ENCODE data around the gene ALPL.
"Not testable (repeated sequence)": the region's sequence is repeated elsewhere in the genome, so short reads cannot be mapped to it uniquely, and the experiment has no call there.

ALPL gene

DNA sequence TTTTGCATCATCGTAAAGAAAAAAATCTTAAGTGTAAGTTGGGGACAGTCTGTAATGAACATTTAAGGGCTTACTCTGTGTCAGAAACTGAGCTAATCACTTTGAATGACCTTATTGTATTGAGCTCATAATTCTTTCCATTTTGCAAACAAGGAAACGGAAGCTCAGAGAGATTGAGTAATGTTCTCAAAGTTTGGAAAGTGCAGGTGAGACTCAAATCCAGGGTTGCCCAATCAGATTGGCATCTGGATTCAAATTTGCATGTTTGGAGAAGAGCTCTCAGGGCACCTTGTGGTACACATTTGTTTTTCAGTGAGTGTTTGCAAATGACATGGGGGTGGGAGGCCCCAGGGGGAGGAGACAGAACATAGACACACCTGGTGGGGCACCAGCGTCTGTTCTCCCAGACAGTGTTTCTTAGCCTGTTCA lies 8.0 kb downstream of the ALPL start:
- Histone ChIP-seq H2AFZ (ENCODE audit: low read depth) (no peak overlapping the region), H3K4me2 (no peak overlapping the region), H3K9ac (no peak overlapping the region), H3K27me3 (ENCODE audit: insufficient read depth, low read depth) (peaks cover 8% of the 10 kb centered on the region; the same call in 1 of the 2 replicates), H4K20me1 (ENCODE audit: insufficient read depth) (no peaks in the 10 kb centered on the region), H3K4me3 (IDR thresholded peaks at IDR 0.05; ENCODE audit: insufficient read depth, low read depth, low read length) (no peak overlapping the region), H3K79me2 (ENCODE audit: insufficient read depth, low read depth) (no peaks in the 10 kb centered on the region), H3K4me1 (ENCODE audit: low read depth, poor library complexity, severe bottlenecking) (no peaks in the 10 kb centered on the region), H3K27ac (no peak overlapping the region), H3K36me3 (ENCODE audit: insufficient read depth) (no peaks in the 10 kb centered on the region)
- TF ChIP-seq, protein P1, sequence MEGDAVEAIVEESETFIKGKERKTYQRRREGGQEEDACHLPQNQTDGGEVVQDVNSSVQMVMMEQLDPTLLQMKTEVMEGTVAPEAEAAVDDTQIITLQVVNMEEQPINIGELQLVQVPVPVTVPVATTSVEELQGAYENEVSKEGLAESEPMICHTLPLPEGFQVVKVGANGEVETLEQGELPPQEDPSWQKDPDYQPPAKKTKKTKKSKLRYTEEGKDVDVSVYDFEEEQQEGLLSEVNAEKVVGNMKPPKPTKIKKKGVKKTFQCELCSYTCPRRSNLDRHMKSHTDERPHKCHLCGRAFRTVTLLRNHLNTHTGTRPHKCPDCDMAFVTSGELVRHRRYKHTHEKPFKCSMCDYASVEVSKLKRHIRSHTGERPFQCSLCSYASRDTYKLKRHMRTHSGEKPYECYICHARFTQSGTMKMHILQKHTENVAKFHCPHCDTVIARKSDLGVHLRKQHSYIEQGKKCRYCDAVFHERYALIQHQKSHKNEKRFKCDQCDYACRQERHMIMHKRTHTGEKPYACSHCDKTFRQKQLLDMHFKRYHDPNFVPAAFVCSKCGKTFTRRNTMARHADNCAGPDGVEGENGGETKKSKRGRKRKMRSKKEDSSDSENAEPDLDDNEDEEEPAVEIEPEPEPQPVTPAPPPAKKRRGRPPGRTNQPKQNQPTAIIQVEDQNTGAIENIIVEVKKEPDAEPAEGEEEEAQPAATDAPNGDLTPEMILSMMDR (conservative IDR thresholded peaks at IDR 0.05; ENCODE audit: low read depth, low read length): no peak

DNA sequence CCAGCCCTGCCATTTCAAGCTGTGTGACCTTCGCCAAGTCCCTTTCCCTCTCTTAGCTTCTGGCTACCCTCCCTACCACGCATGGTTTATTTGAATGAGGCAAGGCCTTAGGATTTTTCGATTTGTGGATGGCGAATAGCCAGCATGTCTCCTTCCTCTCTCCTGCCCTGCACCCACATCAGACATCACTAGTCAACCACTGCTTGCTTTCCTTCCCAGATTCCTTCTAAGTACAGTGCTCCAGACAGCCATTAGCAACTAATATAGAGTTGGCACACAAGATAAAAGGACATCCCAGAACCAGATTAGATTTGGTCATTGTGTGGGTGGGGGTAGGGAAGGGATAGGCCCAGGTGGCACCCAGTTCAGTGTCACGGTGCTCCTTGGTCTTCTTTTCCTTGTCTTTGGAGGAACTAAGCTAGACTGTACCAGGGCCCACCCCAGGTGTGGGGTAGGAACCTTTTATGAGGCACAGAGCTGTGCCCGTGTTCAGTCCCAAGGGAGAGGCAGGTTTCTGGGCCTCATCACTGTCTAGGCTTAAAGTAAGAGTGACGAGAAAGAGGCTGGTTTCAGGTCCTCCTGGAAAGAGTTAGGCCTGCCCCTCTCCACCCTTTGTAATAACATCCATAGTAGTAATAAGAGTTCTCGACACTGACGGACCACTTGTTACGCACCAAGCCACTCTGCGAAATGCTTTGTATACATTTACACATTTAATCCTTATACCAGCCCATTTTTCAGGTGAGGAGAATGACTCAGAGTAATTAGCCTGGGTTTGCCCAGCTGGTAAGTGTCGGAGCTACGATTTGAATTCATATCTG lies 8.6 kb downstream of the ALPL start:
- Histone ChIP-seq H3K27me3 (ENCODE audit: insufficient read depth, low read depth) (peaks cover 6% of the 10 kb centered on the region; the same call in 1 of the 2 replicates), H3K4me3 (IDR thresholded peaks at IDR 0.05; ENCODE audit: insufficient read depth, low read depth, low read length) (no peak overlapping the region), H3K27ac (no peak overlapping the region), H3K9ac (no peak overlapping the region), H3K79me2 (ENCODE audit: insufficient read depth, low read depth) (no peaks in the 10 kb centered on the region), H2AFZ (ENCODE audit: low read depth) (no peak overlapping the region), H3K4me2 (no peak overlapping the region), H4K20me1 (ENCODE audit: insufficient read depth) (no peaks in the 10 kb centered on the region), H3K4me1 (ENCODE audit: low read depth, poor library complexity, severe bottlenecking) (no peaks in the 10 kb centered on the region), H3K36me3 (ENCODE audit: insufficient read depth) (no peaks in the 10 kb centered on the region)
- TF ChIP-seq, protein P1 (conservative IDR thresholded peaks at IDR 0.05; ENCODE audit: low read depth, low read length): no peak

DNA sequence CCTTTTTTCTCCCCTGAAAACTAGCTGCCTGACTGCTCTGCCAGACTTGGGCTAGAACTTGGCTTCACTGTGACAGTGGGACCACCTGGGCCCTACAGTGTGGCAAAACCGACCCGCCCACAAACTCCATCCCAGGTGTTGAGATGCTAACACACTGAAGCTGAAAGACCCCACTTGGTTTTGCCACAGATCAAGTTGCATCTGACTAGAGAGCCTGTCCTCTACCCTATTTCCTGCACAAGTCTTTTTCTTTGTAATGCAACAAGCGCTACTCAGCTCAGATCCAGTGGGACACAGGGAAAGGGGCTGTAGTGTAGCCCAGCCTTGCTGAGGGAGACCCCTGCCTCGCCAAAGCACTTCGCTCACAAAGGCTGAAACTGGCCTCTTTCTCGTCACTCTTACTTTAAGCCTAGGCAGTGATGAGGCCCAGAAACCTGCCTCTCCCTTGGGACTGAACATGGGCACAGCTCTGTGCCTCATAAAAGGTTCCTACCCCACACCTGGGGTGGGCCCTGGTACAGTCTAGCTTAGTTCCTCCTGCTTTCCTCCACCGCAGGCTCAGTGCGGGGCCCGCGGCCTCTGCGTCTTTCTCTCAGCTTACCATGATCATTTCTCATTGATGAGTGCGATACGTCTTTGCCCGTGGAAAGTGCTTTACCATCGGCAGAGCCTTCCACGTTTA lies 9.7 kb downstream of the ALPL start:
- H3K27ac ChIP-seq: no peak overlapping the region
- H2AFZ ChIP-seq (ENCODE audit: low read depth): no peak overlapping the region
- no peak overlapping the region for H3K4me2 ChIP-seq

DNA sequence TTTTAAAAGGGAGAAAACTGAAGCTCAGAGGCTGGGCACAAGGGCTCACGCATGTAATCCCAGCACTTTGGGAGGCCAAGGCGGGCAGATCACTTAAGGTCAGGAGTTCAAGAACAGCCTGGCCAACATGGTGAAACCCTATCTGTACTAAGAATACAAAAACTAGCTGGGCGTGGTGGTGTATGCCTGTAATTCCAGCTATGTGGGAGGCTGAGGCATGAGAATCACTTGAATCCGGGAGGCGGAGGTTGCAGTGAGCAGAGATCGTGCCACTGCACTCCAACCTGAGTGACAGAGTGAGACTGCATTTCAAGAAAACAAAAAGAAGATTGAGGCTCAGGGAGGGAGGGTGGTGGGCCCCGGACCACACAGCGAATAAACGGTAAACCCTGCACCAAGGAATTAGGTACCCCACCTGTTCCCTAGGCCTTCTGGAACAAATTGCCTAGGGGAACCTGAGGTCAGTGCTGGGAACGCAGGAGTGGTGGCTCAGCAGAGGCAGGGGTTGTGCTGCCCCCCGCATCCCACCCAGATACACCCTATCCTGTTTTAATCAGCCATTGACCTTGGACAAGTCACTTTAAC lies 10.4 kb downstream of the ALPL start:
- not testable (repeated sequence) for H4K20me1 ChIP-seq (ENCODE audit: insufficient read depth); H3K4me2 ChIP-seq; H3K9ac ChIP-seq; H2AFZ ChIP-seq (ENCODE audit: low read depth); H3K4me1 ChIP-seq (ENCODE audit: low read depth, poor library complexity, severe bottlenecking); H3K27me3 ChIP-seq (ENCODE audit: insufficient read depth, low read depth); H3K36me3 ChIP-seq (ENCODE audit: insufficient read depth); H3K79me2 ChIP-seq (ENCODE audit: insufficient read depth, low read depth); H3K27ac ChIP-seq; H3K4me3 ChIP-seq (IDR thresholded peaks at IDR 0.05; ENCODE audit: insufficient read depth, low read depth, low read length)

More for the DNA sequence above, 9.7 kb downstream of the ALPL start:
- Histone ChIP-seq H4K20me1 (ENCODE audit: insufficient read depth) (no peaks in the 10 kb centered on the region), H3K4me3 (IDR thresholded peaks at IDR 0.05; ENCODE audit: insufficient read depth, low read depth, low read length) (no peak overlapping the region), H3K9ac (no peak overlapping the region), H3K4me1 (ENCODE audit: low read depth, poor library complexity, severe bottlenecking) (no peaks in the 10 kb centered on the region), H3K27me3 (ENCODE audit: insufficient read depth, low read depth) (peaks cover under 1% of the 10 kb centered on the region; the same call in 1 of the 2 replicates), H3K79me2 (ENCODE audit: insufficient read depth, low read depth) (no peaks in the 10 kb centered on the region), H3K36me3 (ENCODE audit: insufficient read depth) (no peaks in the 10 kb centered on the region)
- TF ChIP-seq, protein P1 (conservative IDR thresholded peaks at IDR 0.05; ENCODE audit: low read depth, low read length): no peak
